HG02870 (cell line): ENCODE measurements around the gene ICE2.

Experiments used
- ATAC-seq: cut with Tn5 transposase; IDR thresholded peaks from one replicate; pipeline ENCODE4 v1.9.1; 2021; ENCODE audit warnings: mild to moderate bottlenecking, moderate library complexity; ENCODE audit not compliant: unreplicated experiment

ICE2 gene

DNA sequence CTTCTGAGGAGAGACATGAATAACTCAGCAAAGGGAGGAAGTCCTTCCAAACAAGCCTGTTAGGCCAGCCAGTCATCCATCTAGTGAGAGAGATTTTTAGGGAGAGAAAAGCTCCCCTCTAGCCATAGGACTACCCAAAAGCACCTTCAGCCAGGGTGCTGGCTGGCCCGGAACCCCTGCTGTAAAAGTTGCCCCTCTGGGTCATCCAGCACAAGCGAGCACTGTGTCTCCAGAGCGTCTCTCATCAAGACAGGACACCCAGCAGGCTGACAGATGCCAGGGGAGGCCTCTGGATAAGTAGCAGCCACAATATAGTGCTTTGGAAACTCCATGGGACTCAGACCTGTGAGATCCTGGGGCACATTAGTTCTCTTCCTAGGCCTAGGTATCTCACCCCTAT is 105.6 kb downstream of the ICE2 start:
- no peak for ATAC-seq

DNA sequence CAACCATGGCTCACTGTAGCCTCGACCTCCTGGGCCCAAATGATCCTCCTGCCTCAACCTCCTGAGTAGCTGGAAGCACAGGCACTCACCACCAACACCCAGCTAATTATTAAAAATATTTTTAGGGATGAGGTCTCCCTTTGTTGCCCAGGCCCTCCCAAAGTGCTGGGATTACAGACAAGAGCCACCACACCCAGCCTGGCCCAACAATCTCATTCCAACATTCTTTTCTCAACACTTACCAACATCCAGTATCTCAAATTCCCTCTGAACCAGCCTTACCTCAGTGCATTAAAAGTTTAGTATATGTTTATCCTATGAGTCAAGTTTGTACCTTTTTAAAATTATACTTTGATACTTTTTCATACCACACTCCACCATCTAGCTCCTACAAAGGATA is 106.2 kb downstream of the ICE2 start:
- no peak for ATAC-seq

GRCh38 chr15:60372227-60372626 is 106.7 kb downstream of the ICE2 start:
- no peak for ATAC-seq

DNA sequence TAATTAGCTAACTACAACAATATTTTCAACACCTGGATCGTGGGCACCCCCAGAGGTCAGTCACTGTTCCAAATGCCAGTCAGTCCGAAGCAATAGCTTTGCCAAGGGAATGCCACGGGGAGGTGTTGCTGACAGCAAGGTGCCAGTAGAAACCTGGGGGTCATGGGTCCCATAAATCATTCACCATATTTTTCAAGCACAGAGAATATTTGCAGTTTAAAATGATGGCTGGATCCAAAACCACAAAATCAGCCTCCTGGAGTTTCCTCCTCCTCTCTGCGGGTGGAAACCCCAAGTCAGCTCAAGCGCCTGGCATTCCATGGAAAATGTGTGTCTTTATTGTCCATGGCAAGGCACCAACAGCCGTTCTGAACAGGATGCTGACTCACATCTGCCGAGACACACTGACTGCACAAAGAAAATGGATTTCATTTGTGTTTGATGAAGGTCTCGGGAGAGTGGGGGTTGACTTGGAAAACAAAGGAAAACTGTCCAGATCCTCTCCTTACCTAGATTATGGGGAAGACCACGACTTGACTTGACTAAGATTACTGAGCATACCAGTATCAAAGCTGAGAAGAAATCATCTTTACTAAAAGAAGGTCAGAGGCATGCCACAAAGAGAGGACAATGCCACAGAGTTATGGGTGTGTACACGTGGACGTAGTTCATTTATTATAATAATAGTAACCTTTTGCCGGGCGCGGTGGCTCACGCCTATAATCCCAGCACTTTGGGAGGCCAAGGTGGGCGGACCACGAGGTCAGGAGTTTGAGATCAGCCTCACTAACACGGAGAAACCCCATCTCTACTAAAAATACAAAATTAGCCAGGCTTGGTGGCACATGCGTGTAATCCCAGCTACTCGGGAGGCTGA is 107.5 kb downstream of the ICE2 start:
- ATAC-seq: no peak

DNA sequence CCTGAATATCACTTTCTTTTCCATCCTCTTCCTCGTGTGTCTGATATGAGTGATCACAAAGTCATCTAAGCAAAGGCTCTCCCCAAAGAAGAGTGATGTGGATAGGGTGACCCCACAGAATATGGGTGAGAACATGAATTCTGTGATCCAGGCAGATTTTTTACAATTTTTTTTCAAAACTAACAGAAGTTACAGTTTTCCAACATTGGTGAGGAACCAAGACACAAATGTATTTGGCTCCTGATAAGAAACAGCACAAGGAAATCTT is 108.1 kb downstream of the ICE2 start:
- no peak for ATAC-seq

- ATAC-seq: no peak
Measured at GRCh38 chr15:60370105-60370868, 108.7 kb downstream of the ICE2 start.

DNA sequence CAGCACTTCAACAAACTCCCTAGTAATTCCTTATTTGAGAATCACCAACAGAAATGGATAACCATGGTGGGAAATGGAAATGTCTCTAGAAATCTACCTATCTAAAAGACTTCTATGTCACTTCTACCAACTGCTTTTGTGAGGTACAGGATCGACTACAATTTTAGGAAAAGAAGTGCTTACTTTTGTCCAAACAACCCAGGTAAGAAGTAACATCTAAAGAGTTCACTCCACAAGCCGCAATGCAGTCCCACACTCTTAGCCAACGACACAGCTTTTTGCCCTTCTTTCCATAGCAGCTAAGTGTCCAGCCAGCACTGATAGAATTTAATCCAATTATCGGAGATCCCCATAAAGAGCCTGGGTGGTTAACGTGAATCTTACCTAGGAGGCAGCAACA is 109.2 kb downstream of the ICE2 start:
- no peak for ATAC-seq
